ENCODE measurements around the gene KRT75.

Gene KRT75

GRCh38 chr12:52390739-52391617, 43.2 kb downstream of the KRT75 start:
- no peak for DNase-seq

- no peak for DNase-seq
These were observed 44.6 kb downstream of the KRT75 start for GRCh38 chr12:52389313-52390207.

- DNase-seq = no peak
These were observed 46.3 kb downstream of the KRT75 start for GRCh38 chr12:52387859-52388258.

- no peak for DNase-seq
These were observed 48.9 kb downstream of the KRT75 start, which contains the start of gene KRT84 for GRCh38 chr12:52385226-52385702. Gene KRT84 (minus strand): TSS chr12:52385652. CDS start chr12:52385585, 67 bp downstream.

- no peak for DNase-seq
These were observed 50.8 kb downstream of the KRT75 start for GRCh38 chr12:52383331-52383730.

- DNase-seq = no peak
These were observed 51.3 kb downstream of the KRT75 start for GRCh38 chr12:52382854-52383253.

GRCh38 chr12:52381206-52381605, 53.0 kb downstream of the KRT75 start:
- no peak for DNase-seq

GRCh38 chr12:52380271-52380694, 53.9 kb downstream of the KRT75 start:
- DNase-seq = no peak

GRCh38 chr12:52379536-52379935, 54.6 kb downstream of the KRT75 start:
- no peak for DNase-seq

- DNase-seq = no peak
These were observed 56.1 kb downstream of the KRT75 start for GRCh38 chr12:52378091-52378490.

GRCh38 chr12:52377266-52377665, 56.9 kb downstream of the KRT75 start:
- no peak for DNase-seq

Measured in SW 1271 (cell line).